OCI-LY7 (cell line): ENCODE measurements around the gene CXCL14. TPM values are rescaled to one million over a fixed set of nuclear protein-coding genes. Genes with fewer than 3 reads are reported as not detected.

ENCODE experiments used
- BruUV-seq: library from RNA; stranded (reverse); fragments of 400-500 nt; replicated peaks from 2 replicates; lab custom pipeline; 2021; lab: Mats Ljungman, UMichigan
- CTCF ChIA-PET: fragments of 300-600 bp; sonication (Branson Sonifier 250); formaldehyde crosslinking; loops from one replicate; lab custom pipeline; 2022; ENCODE audit warnings: antibody characterized with exemption; ENCODE audit not compliant: unreplicated experiment; lab: Charles Lee
- POLR2A ChIA-PET: fragments of 300-600 bp; sonication (Branson Sonifier 250); formaldehyde crosslinking; loops from one replicate; lab custom pipeline; 2022; ENCODE audit warnings: antibody characterized with exemption; lab: Charles Lee
- DNase-seq: peaks from one replicate; pipeline ENCODE4 v3.0.0-alpha.2; 2015; ENCODE audit warnings: low spot score
- H2AFZ ChIP-seq: fragments of 200-600 bp; sonication (generic), shearing (Covaris generic); 2 replicates; pipeline ENCODE4 v1.6.1; 2014; ENCODE audit warnings: mild to moderate bottlenecking, antibody characterized with exemption, low read length, moderate library complexity
- H3K27ac ChIP-seq: fragments of 200-600 bp; sonication (generic); 2 replicates; pipeline ENCODE4 v1.5.1; 2014; ENCODE audit warnings: mixed run types, low read depth, mild to moderate bottlenecking, moderate library complexity, low read length, inconsistent platforms; ENCODE audit not compliant: poor library complexity, severe bottlenecking
- H3K36me3 ChIP-seq: fragments of 200-600 bp; sonication (generic); 2 replicates; pipeline ENCODE4 v1.6.1; 2014; ENCODE audit warnings: mild to moderate bottlenecking, antibody characterized with exemption, low read length, moderate library complexity, mixed read lengths; ENCODE audit not compliant: insufficient read depth
- H3K4me1 ChIP-seq: fragments of 200-600 bp; sonication (generic); 2 replicates; pipeline ENCODE4 v1.5.1; 2014; ENCODE audit warnings: mild to moderate bottlenecking, low read length; ENCODE audit not compliant: insufficient read depth, poor library complexity, severe bottlenecking
- H3K4me2 ChIP-seq: fragments of 200-600 bp; sonication (generic); 2 replicates; pipeline ENCODE4 v1.6.1; 2014; ENCODE audit warnings: mild to moderate bottlenecking, low read length
- H3K4me3 ChIP-seq: fragments of 200-600 bp; sonication (generic); 2 replicates; pipeline ENCODE4 v1.5.1; 2014; ENCODE audit warnings: mild to moderate bottlenecking, low read depth, low read length; ENCODE audit not compliant: poor library complexity, severe bottlenecking
- H3K79me2 ChIP-seq: fragments of 200-600 bp; sonication (generic); 2 replicates; pipeline ENCODE4 v1.6.1; 2016; ENCODE audit warnings: low read depth, mild to moderate bottlenecking, low read length, moderate library complexity, mixed read lengths; ENCODE audit not compliant: insufficient read depth
- H3K9me2 ChIP-seq: fragments of 200-600 bp; sonication (generic); 2 replicates; pipeline ENCODE4 v1.6.1; 2016; ENCODE audit warnings: mild to moderate bottlenecking, low read length, mixed read lengths; ENCODE audit not compliant: insufficient read depth
- H3K9me3 ChIP-seq: fragments of 200-600 bp; sonication (generic); 2 replicates; pipeline ENCODE4 v1.6.1; 2014; ENCODE audit warnings: mild to moderate bottlenecking, mixed run types, low read length, mixed read lengths
- H4K20me1 ChIP-seq: fragments of 200-600 bp; sonication (generic); 2 replicates; pipeline ENCODE4 v1.6.1; 2014; ENCODE audit warnings: mild to moderate bottlenecking, antibody characterized with exemption, low read length, moderate library complexity, mixed read lengths; ENCODE audit not compliant: insufficient read depth
- CTCF ChIP-seq: fragments of 200-600 bp; sonication (generic); conservative IDR thresholded peaks from 2 replicates; pipeline ENCODE4 v1.5.1; 2014; ENCODE audit warnings: mild to moderate bottlenecking, antibody characterized with exemption, low read length, moderate library complexity, mixed read lengths
- EZH2phosphoT487 ChIP-seq: fragments of 200-600 bp; sonication (generic); IDR thresholded peaks from 2 replicates; pipeline ENCODE4 v1.6.1; 2018; ENCODE audit warnings: low read depth, borderline replicate concordance, mild to moderate bottlenecking, mixed run types, antibody characterized with exemption, low read length, moderate library complexity, mixed read lengths
- intact Hi-C: fragments of 100-400 bp; cut with micrococcal nuclease; formaldehyde crosslinking; loops from one replicate; pipeline ENCODE4 v1.10.0; 2022; ENCODE audit not compliant: unreplicated experiment
- total RNA-seq, 2 experiments: library from RNA; depleted of rRNA in 1 of 2; stranded (reverse); fragments of >200 nt in 1 of 2; shearing (Covaris generic) in 1 of 2; gene quantifications; 2 replicates each; pipeline ENCODE4 v1.2.3, GENCODE V29; 2014 to 2022

Gene CXCL14
- total RNA-seq, 2 experiments from 2014 or later, result not detected

- POLR2A ChIA-PET, result interaction anchor here (1.1 kb wide), 1 partner anchor 11 kb away, joined by 3 read pairs; no protein-coding TSS in a partner anchor
- H2AFZ ChIP-seq, result no peak overlapping the region
- no peaks in the 10 kb centered on the region for H3K4me1 ChIP-seq
- no peak overlapping the region for H3K4me2 ChIP-seq
- no peaks in the 10 kb centered on the region for H3K79me2 ChIP-seq
- CTCF ChIA-PET, result no interaction called here
- H3K4me3 ChIP-seq, result no peak overlapping the region
- H3K27ac ChIP-seq, result no peak overlapping the region
- TF ChIP-seq EZH2phosphoT487, result no peak
- 0 out of 2 replicates have a peak, but pooled peaks have one; percentile 33 for TF ChIP-seq CTCF
- BruUV-seq, result no TSS peak
- no peaks in the 10 kb centered on the region for H3K9me3 ChIP-seq
- no peak for DNase-seq
- no peaks in the 10 kb centered on the region for H4K20me1 ChIP-seq
- H3K9me2 ChIP-seq, result no peaks in the 10 kb centered on the region
- intact Hi-C loops, result no loop called here
- H3K36me3 ChIP-seq, result no peaks in the 10 kb centered on the region
Measured at GRCh38 chr5:135570453-135570764, 8.4 kb downstream of the CXCL14 start.

GRCh38 chr5:135569755-135570452 lies 8.9 kb downstream of the CXCL14 start:
- CTCF ChIA-PET, result interaction anchor here (1.3 kb wide), 1 partner anchor 9 kb away, joined by 3 read pairs; no protein-coding TSS in a partner anchor
- intact Hi-C loops, result no loop called here
- no peak overlapping the region for H3K4me2 ChIP-seq
- H3K36me3 ChIP-seq, result no peaks in the 10 kb centered on the region
- H3K4me3 ChIP-seq, result no peak overlapping the region
- no peaks in the 10 kb centered on the region for H4K20me1 ChIP-seq
- TF ChIP-seq CTCF (peak; percentile 66), EZH2phosphoT487 (no peak)
- H2AFZ ChIP-seq, result no peak overlapping the region
- BruUV-seq, result no TSS peak
- no peaks in the 10 kb centered on the region for H3K9me3 ChIP-seq
- POLR2A ChIA-PET, result interaction anchor here (1.1 kb wide), 1 partner anchor 11 kb away, joined by 3 read pairs; no protein-coding TSS in a partner anchor
- H3K27ac ChIP-seq, result no peak overlapping the region
- H3K79me2 ChIP-seq, result no peaks in the 10 kb centered on the region
- no peaks in the 10 kb centered on the region for H3K9me2 ChIP-seq
- no peaks in the 10 kb centered on the region for H3K4me1 ChIP-seq
- DNase-seq, result peak; percentile 19

- ChIA-PET CTCF (interaction anchor here (1.3 kb wide), 1 partner anchor 8 kb away, joined by 3 read pairs; no protein-coding TSS in a partner anchor), POLR2A (no interaction called here)
Measured at GRCh38 chr5:135568923-135569360, 9.8 kb downstream of the CXCL14 start.

More at GRCh38 chr5:135568923-135569360, 9.8 kb downstream of the CXCL14 start:
- Histone ChIP-seq H3K36me3 (no peaks in the 10 kb centered on the region), H2AFZ (no peak overlapping the region), H3K4me2 (no peak overlapping the region), H3K4me3 (no peak overlapping the region), H3K4me1 (no peaks in the 10 kb centered on the region), H3K27ac (no peak overlapping the region), H4K20me1 (no peaks in the 10 kb centered on the region), H3K79me2 (no peaks in the 10 kb centered on the region), H3K9me3 (no peaks in the 10 kb centered on the region), H3K9me2 (no peaks in the 10 kb centered on the region)
- TF ChIP-seq CTCF (no peak), EZH2phosphoT487 (no peak)
- no peak for DNase-seq
- no TSS peak for BruUV-seq
- intact Hi-C loops, result no loop called here
